IMR-90 (cell line): ENCODE results near the gene MSI2. TPM values are rescaled to one million over a fixed set of nuclear protein-coding genes. Genes with fewer than 3 reads are reported as not detected.

Experiments
- ATAC-seq: fragments of 200-7000 bp; cut with Tn5 transposase; 2 replicates; pipeline ENCODE4 v1.9.1; 2020; ENCODE audit warnings: low read depth, mild to moderate bottlenecking, moderate library complexity
- BruUV-seq: library from RNA; stranded (reverse); fragments of 400-500 nt; replicated peaks from 2 replicates; lab custom pipeline; 2021; lab: Mats Ljungman, UMichigan
- CTCF ChIA-PET: fragments of 300-600 bp; formaldehyde crosslinking; extraction: SDS; loops from one replicate; lab custom pipeline; 2021; ENCODE audit warnings: antibody characterized with exemption; lab: Yijun Ruan, JAX
- POLR2A ChIA-PET: fragments of 300-600 bp; sonication (Branson Sonifier 250); formaldehyde crosslinking; loops from one replicate; lab custom pipeline; 2022; ENCODE audit warnings: antibody characterized with exemption; ENCODE audit not compliant: unreplicated experiment; lab: Charles Lee
- DNase-seq: peaks from one replicate; pipeline ENCODE4 v3.0.0; 2013
- H2AFZ ChIP-seq: replicated peaks from 2 replicates; pipeline ENCODE3; 2013; ENCODE audit warnings: low read length, mild to moderate bottlenecking; ENCODE audit not compliant: poor library complexity
- H2AK5ac ChIP-seq: 2 replicates; pipeline ENCODE4 v1.6.1; 2013; ENCODE audit warnings: low read depth, low read length, inconsistent platforms
- H2AK9ac ChIP-seq: replicated peaks from 2 replicates; pipeline ENCODE3; 2013; ENCODE audit warnings: mild to moderate bottlenecking, low read depth, low read length, moderate library complexity; ENCODE audit not compliant: poor library complexity
- H2BK120ac ChIP-seq: 2 replicates; pipeline ENCODE4 v1.6.1; 2013; ENCODE audit warnings: low read depth, low read length, inconsistent platforms
- H2BK15ac ChIP-seq: 3 replicates; pipeline ENCODE4 v1.6.1; 2013; ENCODE audit warnings: low read depth, low read length, inconsistent platforms
- H2BK20ac ChIP-seq: 2 replicates; pipeline ENCODE4 v1.6.1; 2013; ENCODE audit warnings: low read depth, mild to moderate bottlenecking, inconsistent platforms, low read length, moderate library complexity
- H2BK5ac ChIP-seq: 2 replicates; pipeline ENCODE4 v1.6.1; 2013; ENCODE audit warnings: mild to moderate bottlenecking, low read depth, low read length, inconsistent platforms; ENCODE audit not compliant: poor library complexity, severe bottlenecking
- H3K14ac ChIP-seq: replicated peaks from 2 replicates; pipeline ENCODE4 v1.6.1; 2013; ENCODE audit warnings: low read depth, low read length, inconsistent platforms
- H3K18ac ChIP-seq: 2 replicates; pipeline ENCODE4 v1.6.1; 2013; ENCODE audit warnings: low read depth, low read length, control low read depth
- H3K23ac ChIP-seq: 2 replicates; pipeline ENCODE4 v1.6.1; 2013; ENCODE audit warnings: low read depth, low read length, inconsistent platforms
- H3K27ac ChIP-seq: 2 replicates; pipeline ENCODE4 v1.5.1; 2013; ENCODE audit warnings: mild to moderate bottlenecking, control low read depth, low read length; ENCODE audit not compliant: insufficient read depth
- H3K27me3 ChIP-seq: 2 replicates; pipeline ENCODE4 v1.6.1; 2013; ENCODE audit warnings: low read length; ENCODE audit not compliant: control insufficient read depth, insufficient read depth
- H3K36me3 ChIP-seq: 2 replicates; pipeline ENCODE4 v1.6.1; 2013; ENCODE audit warnings: low read length, mixed read lengths; ENCODE audit not compliant: control insufficient read depth, insufficient read depth
- H3K4ac ChIP-seq: 2 replicates; pipeline ENCODE4 v1.6.1; 2013; ENCODE audit warnings: low read depth, low read length, inconsistent platforms
- H3K4me1 ChIP-seq: 2 replicates; pipeline ENCODE4 v1.6.1; 2013; ENCODE audit warnings: low read length, mixed read lengths; ENCODE audit not compliant: control insufficient read depth, insufficient read depth
- H3K4me2 ChIP-seq: 2 replicates; pipeline ENCODE4 v1.6.1; 2013; ENCODE audit warnings: low read depth, mild to moderate bottlenecking, control low read depth, low read length, moderate library complexity
- H3K4me3 ChIP-seq: 2 replicates; pipeline ENCODE4 v1.5.1; 2013; ENCODE audit warnings: low read depth, mild to moderate bottlenecking, control low read depth, low read length, moderate library complexity; ENCODE audit not compliant: insufficient read depth
- H3K56ac ChIP-seq: 2 replicates; pipeline ENCODE4 v1.6.1; 2013; ENCODE audit warnings: low read length, inconsistent platforms; ENCODE audit not compliant: insufficient read depth; ENCODE audit errors: extremely low read depth
- H3K79me1 ChIP-seq, 2 experiments: 2 replicates each; pipeline ENCODE4 v1.6.1; 2013; ENCODE audit warnings: low read length in 2 of 2, inconsistent platforms in 1 of 2, low read depth in 1 of 2
- H3K9ac ChIP-seq: 2 replicates; pipeline ENCODE4 v1.6.1; 2013; ENCODE audit warnings: low read depth, low read length, control low read depth
- H3K9me1 ChIP-seq: 2 replicates; pipeline ENCODE4 v1.6.1; 2013; ENCODE audit warnings: low read length, inconsistent platforms; ENCODE audit not compliant: insufficient read depth
- H3K9me3 ChIP-seq: 2 replicates; pipeline ENCODE4 v1.6.1; 2013; ENCODE audit warnings: low read length; ENCODE audit not compliant: control insufficient read depth, insufficient read depth
- H4K20me1 ChIP-seq: 2 replicates; pipeline ENCODE4 v1.6.1; 2013; ENCODE audit warnings: low read length, inconsistent platforms; ENCODE audit not compliant: insufficient read depth
- H4K5ac ChIP-seq: 2 replicates; pipeline ENCODE4 v1.6.1; 2013; ENCODE audit warnings: mild to moderate bottlenecking, low read depth, low read length, control low read depth
- H4K8ac ChIP-seq, 2 experiments: 2 replicates each; pipeline ENCODE4 v1.6.1; 2013; ENCODE audit warnings: low read depth in 2 of 2, low read length in 2 of 2, control low read depth in 1 of 2, inconsistent platforms in 1 of 2
- H4K91ac ChIP-seq: 2 replicates; pipeline ENCODE4 v1.6.1; 2013; ENCODE audit warnings: low read depth, low read length, inconsistent platforms; ENCODE audit not compliant: insufficient read depth
- CHD1 ChIP-seq: IDR thresholded peaks from 2 replicates; pipeline ENCODE4 v1.6.1; 2012; ENCODE audit warnings: low read depth, low read length, improper control_type of control experiment
- MAFK ChIP-seq: IDR thresholded peaks from 2 replicates; pipeline ENCODE4 v1.6.1; 2012; ENCODE audit warnings: low read depth, low read length, improper control_type of control experiment
- WGBS, 2 experiments: methylation state at CpG; one replicate each; pipeline versions ENCODE4 v1.1.5 to v1.1.7; 2013; ENCODE audit warnings: missing lambda C conversion rate in 2 of 2; ENCODE audit not compliant: insufficient read length in 1 of 2; ENCODE audit errors: extremely low coverage in 2 of 2; 5-methylcytosine and 5-hydroxymethylcytosine counted together
- dilution Hi-C: fragments of 300-500 bp; cut with HindIII; formaldehyde crosslinking; loops from one replicate; pipeline ENCODE4 v1.14.3; 2018; ENCODE audit warnings: low sequenced_read_pairs; ENCODE audit not compliant: unreplicated experiment
- in situ Hi-C: fragments of 300-500 bp; cut with MboI; formaldehyde crosslinking; loops from 3 replicates; pipeline ENCODE4 v1.14.3; 2019; ENCODE audit warnings: low sequenced_read_pairs, inconsistent platforms, mixed read lengths
- intact Hi-C: fragments of 100-400 bp; cut with micrococcal nuclease; formaldehyde crosslinking; loops from 2 replicates; pipeline ENCODE4 v1.10.0; 2022
- polyA plus RNA-seq, 3 experiments: library from polyadenylated mRNA; depleted of rRNA; stranded (reverse); fragments of >200 nt; gene quantifications; 2 replicates each; pipeline ENCODE4 v1.2.3, GENCODE V29; 2012; ENCODE audit warnings: low replicate concordance in 1 of 3
- total RNA-seq: library from RNA; depleted of rRNA; stranded (reverse); fragments of >200 nt; gene quantifications from 2 replicates; pipeline ENCODE4 v1.2.3, GENCODE V29; 2012

MSI2 gene
- total and polyA plus RNA-seq, 2 of the 4 experiments (the other 2 are of a cell fraction): 13.0 to 16.0 TPM

DNA sequence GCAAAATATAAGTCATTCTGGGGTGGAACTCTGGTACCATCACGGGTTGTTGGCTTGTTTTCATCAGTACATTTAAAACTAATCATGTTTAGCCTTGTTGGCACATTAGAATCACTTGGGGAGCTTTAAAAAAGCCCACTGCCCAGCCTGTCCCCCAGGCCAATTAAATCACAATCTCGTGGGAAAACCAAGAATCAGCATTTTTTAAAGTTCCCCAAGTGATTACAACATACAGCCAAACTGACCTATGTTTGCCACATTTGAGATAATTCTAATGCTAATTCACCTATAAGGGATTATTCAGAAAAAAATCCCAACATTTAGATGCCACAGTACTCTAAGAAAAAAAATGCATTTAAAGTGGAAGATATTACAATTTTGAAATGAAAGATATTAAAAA, 8.4 kb upstream of the MSI2 start:
- no peak overlapping the region for H4K5ac ChIP-seq
- H3K18ac ChIP-seq: no peak overlapping the region
- no peak overlapping the region for H4K8ac ChIP-seq
- POLR2A ChIA-PET: no interaction called here
- no peak overlapping the region for H3K4me3 ChIP-seq
- no peak overlapping the region for H2AK9ac ChIP-seq
- H2BK120ac ChIP-seq: no peak overlapping the region
- H3K4me2 ChIP-seq: no peak overlapping the region
- no peaks in the 10 kb centered on the region for H3K79me1 ChIP-seq
- no peak overlapping the region for H2BK15ac ChIP-seq
- CTCF ChIA-PET: no interaction called here
- H2AK5ac ChIP-seq: no peak overlapping the region
- TF ChIP-seq MAFK: peak; percentile 18; the same call in 1 of the 2 replicates
- TF ChIP-seq CHD1: no peak
- dilution Hi-C loops: no loop called here
- no peak overlapping the region for H3K4ac ChIP-seq
- H3K56ac ChIP-seq: no peak overlapping the region
- H2AFZ ChIP-seq: no peak overlapping the region
- peaks cover 4% of the 10 kb centered on the region; the same call in 1 of the 2 replicates for H3K27me3 ChIP-seq
- H3K9ac ChIP-seq: no peak overlapping the region
- DNase-seq (no peak), ATAC-seq (no peak)
- no peak overlapping the region for H2BK20ac ChIP-seq
- BruUV-seq: no TSS peak
- no peak overlapping the region for H4K91ac ChIP-seq
- H3K23ac ChIP-seq: no peak overlapping the region
- intact Hi-C loops: no loop called here
- no peaks in the 10 kb centered on the region for H4K20me1 ChIP-seq
- peaks cover 4% of the 10 kb centered on the region; the same call in 1 of the 2 replicates for H3K9me1 ChIP-seq
- no peak overlapping the region for H2BK5ac ChIP-seq
- in situ Hi-C loops: loop anchor here (10.0 to 25.0 kb wide), 2 partner anchors 337 to 864 kb away; no protein-coding TSS in a partner anchor
- H3K4me1 ChIP-seq: no peaks in the 10 kb centered on the region
- no peaks in the 10 kb centered on the region for H3K36me3 ChIP-seq
- no peak overlapping the region for H3K14ac ChIP-seq
- H3K27ac ChIP-seq: no peak overlapping the region
- no peaks in the 10 kb centered on the region; the same call in none of the 2 replicates for H3K9me3 ChIP-seq
- WGBS, 2 experiments: no CpG with 5 or more reads among the region's 2 CpGs
